ENCODE results near the gene CHST11. TPM values are rescaled to one million over a fixed set of nuclear protein-coding genes. Genes with fewer than 3 reads are reported as not detected.

The CHST11 gene
- total and polyA plus RNA-seq, 10 of the 15 experiments (the other 5 are each of a cell fraction or from before 2014, with no cell fraction given) = 1.9 to 38.1 (median 17.2) TPM

DNA sequence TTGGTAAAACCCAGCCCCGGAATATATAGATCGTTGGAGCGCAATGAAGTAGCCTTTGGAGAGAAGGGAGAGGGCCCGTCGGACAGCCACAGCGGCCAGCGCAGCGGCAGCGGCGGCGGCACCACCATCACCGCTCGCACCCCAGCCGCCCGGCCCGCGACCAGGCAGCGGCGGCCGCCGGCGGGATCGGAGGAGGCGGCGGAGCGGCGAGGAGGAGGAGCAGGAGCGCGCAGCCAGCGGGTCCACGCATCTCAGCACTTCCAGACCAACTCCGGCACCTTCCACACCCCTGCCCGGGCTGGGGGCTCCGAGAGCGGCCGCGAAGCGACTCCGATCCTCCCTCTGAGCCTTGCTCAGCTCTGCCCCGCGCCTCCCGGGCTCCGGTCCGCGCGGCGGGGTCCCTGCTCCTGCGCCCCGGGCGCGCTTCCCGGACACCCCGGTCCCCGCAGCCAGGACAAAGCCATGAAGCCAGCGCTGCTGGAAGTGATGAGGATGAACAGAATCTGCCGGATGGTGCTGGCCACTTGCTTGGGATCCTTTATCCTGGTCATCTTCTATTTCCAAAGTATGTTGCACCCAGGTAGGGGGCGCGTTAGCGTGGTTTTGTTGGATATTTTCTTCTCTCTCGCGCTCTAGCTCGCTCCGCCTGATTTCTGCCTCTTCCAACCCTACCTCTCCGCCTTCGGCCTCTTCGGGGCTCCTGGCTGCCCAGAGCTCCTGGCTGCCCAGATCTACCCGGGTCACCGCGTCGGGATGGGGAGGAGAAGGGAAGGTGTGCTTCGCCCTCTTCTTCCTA, 400 bp downstream of the CHST11 start:
- BruUV-seq (replicated peaks) = TSS peak; percentile 73
- H3K79me2 ChIP-seq (ENCODE audit: control insufficient read depth, insufficient read depth, low read length) = peaks cover 51% of the 10 kb centered on the region
- DNase-seq (ENCODE audit: low read depth, low spot score) (no peak), ATAC-seq (peak; percentile 39), FAIRE-seq (no peak)
- H3K4me3 ChIP-seq = peak overlapping the region; percentile 100
- H4K20me1 ChIP-seq (ENCODE audit: control insufficient read depth, insufficient read depth) = no peaks in the 10 kb centered on the region
- H3K9me3 ChIP-seq (replicated peaks; ENCODE audit: control insufficient read depth, insufficient read depth, low read length) = no peaks in the 10 kb centered on the region
- RAD21 ChIA-PET (ENCODE audit: unreplicated experiment) = interaction anchor here (0.6 to 6.7 kb wide), 29 partner anchors 15 to 574 kb away, joined by 3 to 90 read pairs (median 4); no protein-coding TSS in a partner anchor
- H3K9ac ChIP-seq (ENCODE audit: control insufficient read depth, insufficient read depth, low read length) = peak overlapping the region; percentile 96
- intact Hi-C loops (cut with micrococcal nuclease; ENCODE audit: unreplicated experiment) = loop anchor here (1.0 to 5.0 kb wide), 5 partner anchors 37 to 595 kb away; no protein-coding TSS in a partner anchor
- peak overlapping the region; percentile 95 for H3K27ac ChIP-seq (ENCODE audit: control insufficient read depth, insufficient read depth)
- in situ Hi-C loops (cut with MboI) = no loop called here
- SMC1A ChIA-PET (ENCODE audit: uncharacterized antibody, unreplicated experiment) = interaction anchor here (0.6 to 6.2 kb wide), 20 partner anchors 8 to 214 kb away, joined by 3 to 67 read pairs (median 6); no protein-coding TSS in a partner anchor
- H2AFZ ChIP-seq (ENCODE audit: control insufficient read depth, low read depth, low read length) = peak overlapping the region; percentile 67
- H3K27me3 ChIP-seq (replicated peaks in 1 of 2; ENCODE audit: control insufficient read depth in 2 of 2, insufficient read depth in 2 of 2, low read length in 1 of 2) = no peaks in the 10 kb centered on the region
- H3K4me2 ChIP-seq (ENCODE audit: control insufficient read depth, insufficient read depth) = peak overlapping the region; percentile 83
- POLR2A ChIA-PET = interaction anchor here (0.7 to 6.1 kb wide), 16 partner anchors 11 to 527 kb away, joined by 3 to 64 read pairs (median 4); partner anchors contain the start of gene HSP90B1
- CTCF ChIA-PET = interaction anchor here (0.6 to 3.5 kb wide), 31 partner anchors 10 to 596 kb away, joined by 3 to 28 read pairs (median 4); no protein-coding TSS in a partner anchor
- peaks cover 7% of the 10 kb centered on the region; the same call in 1 of the 2 replicates for H3K4me1 ChIP-seq (ENCODE audit: control insufficient read depth, insufficient read depth, low read length)
- no peaks in the 10 kb centered on the region; a peak in 1 of 4 replicates for H3K36me3 ChIP-seq (ENCODE audit: control insufficient read depth in 2 of 2, insufficient read depth in 2 of 2, low read length in 1 of 2)
- WGBS (ENCODE audit: insufficient coverage, insufficient replicate concordance, low lambda C conversion rate, missing lambda C conversion rate) = under 1% methylated on average over 60 of the region's 71 CpGs
- TF ChIP-seq TCF7 (IDR thresholded peaks at IDR 0.05; ENCODE audit: borderline replicate concordance) = no peak
- 0 out of 2 replicates have a peak, but pooled peaks have one; percentile 10 for TF ChIP-seq ATF7 (IDR thresholded peaks at IDR 0.05; ENCODE audit: low read depth)
- TF ChIP-seq, protein P1, sequence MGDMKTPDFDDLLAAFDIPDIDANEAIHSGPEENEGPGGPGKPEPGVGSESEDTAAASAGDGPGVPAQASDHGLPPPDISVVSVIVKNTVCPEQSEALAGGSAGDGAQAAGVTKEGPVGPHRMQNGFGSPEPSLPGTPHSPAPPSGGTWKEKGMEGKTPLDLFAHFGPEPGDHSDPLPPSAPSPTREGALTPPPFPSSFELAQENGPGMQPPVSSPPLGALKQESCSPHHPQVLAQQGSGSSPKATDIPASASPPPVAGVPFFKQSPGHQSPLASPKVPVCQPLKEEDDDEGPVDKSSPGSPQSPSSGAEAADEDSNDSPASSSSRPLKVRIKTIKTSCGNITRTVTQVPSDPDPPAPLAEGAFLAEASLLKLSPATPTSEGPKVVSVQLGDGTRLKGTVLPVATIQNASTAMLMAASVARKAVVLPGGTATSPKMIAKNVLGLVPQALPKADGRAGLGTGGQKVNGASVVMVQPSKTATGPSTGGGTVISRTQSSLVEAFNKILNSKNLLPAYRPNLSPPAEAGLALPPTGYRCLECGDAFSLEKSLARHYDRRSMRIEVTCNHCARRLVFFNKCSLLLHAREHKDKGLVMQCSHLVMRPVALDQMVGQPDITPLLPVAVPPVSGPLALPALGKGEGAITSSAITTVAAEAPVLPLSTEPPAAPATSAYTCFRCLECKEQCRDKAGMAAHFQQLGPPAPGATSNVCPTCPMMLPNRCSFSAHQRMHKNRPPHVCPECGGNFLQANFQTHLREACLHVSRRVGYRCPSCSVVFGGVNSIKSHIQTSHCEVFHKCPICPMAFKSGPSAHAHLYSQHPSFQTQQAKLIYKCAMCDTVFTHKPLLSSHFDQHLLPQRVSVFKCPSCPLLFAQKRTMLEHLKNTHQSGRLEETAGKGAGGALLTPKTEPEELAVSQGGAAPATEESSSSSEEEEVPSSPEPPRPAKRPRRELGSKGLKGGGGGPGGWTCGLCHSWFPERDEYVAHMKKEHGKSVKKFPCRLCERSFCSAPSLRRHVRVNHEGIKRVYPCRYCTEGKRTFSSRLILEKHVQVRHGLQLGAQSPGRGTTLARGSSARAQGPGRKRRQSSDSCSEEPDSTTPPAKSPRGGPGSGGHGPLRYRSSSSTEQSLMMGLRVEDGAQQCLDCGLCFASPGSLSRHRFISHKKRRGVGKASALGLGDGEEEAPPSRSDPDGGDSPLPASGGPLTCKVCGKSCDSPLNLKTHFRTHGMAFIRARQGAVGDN (IDR thresholded peaks at IDR 0.05) = 0 out of 2 replicates have a peak, but pooled peaks have one; percentile 48
- TF ChIP-seq ZSCAN29 (IDR thresholded peaks at IDR 0.05) = no peak
- TF ChIP-seq HDAC2 (IDR thresholded peaks at IDR 0.05) = no peak
- TF ChIP-seq, protein P2, sequence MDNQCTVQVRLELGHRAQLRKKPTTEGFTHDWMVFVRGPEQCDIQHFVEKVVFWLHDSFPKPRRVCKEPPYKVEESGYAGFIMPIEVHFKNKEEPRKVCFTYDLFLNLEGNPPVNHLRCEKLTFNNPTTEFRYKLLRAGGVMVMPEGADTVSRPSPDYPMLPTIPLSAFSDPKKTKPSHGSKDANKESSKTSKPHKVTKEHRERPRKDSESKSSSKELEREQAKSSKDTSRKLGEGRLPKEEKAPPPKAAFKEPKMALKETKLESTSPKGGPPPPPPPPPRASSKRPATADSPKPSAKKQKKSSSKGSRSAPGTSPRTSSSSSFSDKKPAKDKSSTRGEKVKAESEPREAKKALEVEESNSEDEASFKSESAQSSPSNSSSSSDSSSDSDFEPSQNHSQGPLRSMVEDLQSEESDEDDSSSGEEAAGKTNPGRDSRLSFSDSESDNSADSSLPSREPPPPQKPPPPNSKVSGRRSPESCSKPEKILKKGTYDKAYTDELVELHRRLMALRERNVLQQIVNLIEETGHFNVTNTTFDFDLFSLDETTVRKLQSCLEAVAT (IDR thresholded peaks at IDR 0.05) = peak; percentile 75
- peak; percentile 24; the same call in 1 of the 2 replicates for TF ChIP-seq ZNF24 (IDR thresholded peaks at IDR 0.05)
- no peak for TF ChIP-seq RBBP5 (conservative IDR thresholded peaks at IDR 0.05)
- TF ChIP-seq IRF4 (IDR thresholded peaks at IDR 0.05; ENCODE audit: low read depth, low read length) = no peak
- TF ChIP-seq YY1 (IDR thresholded peaks at IDR 0.05; ENCODE audit: low read depth, low read length) = no peak; the same call in none of the 2 replicates
- TF ChIP-seq, protein P3, sequence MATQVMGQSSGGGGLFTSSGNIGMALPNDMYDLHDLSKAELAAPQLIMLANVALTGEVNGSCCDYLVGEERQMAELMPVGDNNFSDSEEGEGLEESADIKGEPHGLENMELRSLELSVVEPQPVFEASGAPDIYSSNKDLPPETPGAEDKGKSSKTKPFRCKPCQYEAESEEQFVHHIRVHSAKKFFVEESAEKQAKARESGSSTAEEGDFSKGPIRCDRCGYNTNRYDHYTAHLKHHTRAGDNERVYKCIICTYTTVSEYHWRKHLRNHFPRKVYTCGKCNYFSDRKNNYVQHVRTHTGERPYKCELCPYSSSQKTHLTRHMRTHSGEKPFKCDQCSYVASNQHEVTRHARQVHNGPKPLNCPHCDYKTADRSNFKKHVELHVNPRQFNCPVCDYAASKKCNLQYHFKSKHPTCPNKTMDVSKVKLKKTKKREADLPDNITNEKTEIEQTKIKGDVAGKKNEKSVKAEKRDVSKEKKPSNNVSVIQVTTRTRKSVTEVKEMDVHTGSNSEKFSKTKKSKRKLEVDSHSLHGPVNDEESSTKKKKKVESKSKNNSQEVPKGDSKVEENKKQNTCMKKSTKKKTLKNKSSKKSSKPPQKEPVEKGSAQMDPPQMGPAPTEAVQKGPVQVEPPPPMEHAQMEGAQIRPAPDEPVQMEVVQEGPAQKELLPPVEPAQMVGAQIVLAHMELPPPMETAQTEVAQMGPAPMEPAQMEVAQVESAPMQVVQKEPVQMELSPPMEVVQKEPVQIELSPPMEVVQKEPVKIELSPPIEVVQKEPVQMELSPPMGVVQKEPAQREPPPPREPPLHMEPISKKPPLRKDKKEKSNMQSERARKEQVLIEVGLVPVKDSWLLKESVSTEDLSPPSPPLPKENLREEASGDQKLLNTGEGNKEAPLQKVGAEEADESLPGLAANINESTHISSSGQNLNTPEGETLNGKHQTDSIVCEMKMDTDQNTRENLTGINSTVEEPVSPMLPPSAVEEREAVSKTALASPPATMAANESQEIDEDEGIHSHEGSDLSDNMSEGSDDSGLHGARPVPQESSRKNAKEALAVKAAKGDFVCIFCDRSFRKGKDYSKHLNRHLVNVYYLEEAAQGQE (IDR thresholded peaks at IDR 0.05; ENCODE audit: low read depth, low read length) = no peak
- no peak for TF ChIP-seq KAT2A (conservative IDR thresholded peaks at IDR 0.05; ENCODE audit: control insufficient read depth, low read depth, low read length)
- peak; percentile 41; the same call in 1 of the 2 replicates for TF ChIP-seq POLR2AphosphoS5 (IDR thresholded peaks at IDR 0.05; ENCODE audit: low read length)
